H1 (cell line): ENCODE data around the gene TBC1D2B. TPM values are rescaled to one million over a fixed set of nuclear protein-coding genes. Genes with fewer than 3 reads are reported as not detected.
A peak's percentile ranks its signal among the peaks of the same experiment; 100 is the strongest.

Experiments
- CTCF ChIA-PET: fragments of 300-600 bp; sonication (Branson Sonifier 250); formaldehyde crosslinking; loops from one replicate; lab custom pipeline; 2021; ENCODE audit not compliant: partially characterized antibody; lab: Charles Lee
- POLR2A ChIA-PET: fragments of 300-600 bp; sonication (Branson Sonifier 250); formaldehyde crosslinking; loops from one replicate; lab custom pipeline; 2021; ENCODE audit warnings: inconsistent platforms; ENCODE audit not compliant: partially characterized antibody; lab: Charles Lee
- DNase-seq, 2 experiments: peaks; one replicate each; pipeline versions ENCODE4 v3.0.0 to v3.0.0-alpha.2; 2010 to 2022; ENCODE audit warnings: low spot score in 2 of 2, low read depth in 1 of 2, mixed read lengths in 1 of 2
- FAIRE-seq: peaks from 2 replicates; lab custom pipeline; 2011; peaks lifted over from hg19 to GRCh38; lab: Jason Lieb, UNC
- H2AFZ ChIP-seq: 2 replicates; pipeline ENCODE4 v1.8.1; 2012; ENCODE audit warnings: low read length, inconsistent platforms
- H2AK5ac ChIP-seq: 2 replicates; pipeline ENCODE4 v1.6.1; 2013; ENCODE audit warnings: low read depth, low read length
- H2BK120ac ChIP-seq: replicated peaks from 2 replicates; pipeline ENCODE3; 2013; ENCODE audit warnings: low read depth, low read length, inconsistent platforms
- H2BK12ac ChIP-seq: 2 replicates; pipeline ENCODE4 v1.6.1; 2013; ENCODE audit warnings: low read depth, low read length
- H2BK15ac ChIP-seq: 2 replicates; pipeline ENCODE4 v1.6.1; 2013; ENCODE audit warnings: low read length
- H2BK20ac ChIP-seq: 2 replicates; pipeline ENCODE4 v1.6.1; 2013; ENCODE audit warnings: low read length
- H2BK5ac ChIP-seq: 2 replicates; pipeline ENCODE4 v1.6.1; 2013; ENCODE audit warnings: low read depth, low read length
- H3K14ac ChIP-seq: 2 replicates; pipeline ENCODE4 v1.6.1; 2013; ENCODE audit warnings: inconsistent platforms; ENCODE audit not compliant: insufficient read length
- H3K18ac ChIP-seq: 2 replicates; pipeline ENCODE4 v1.6.1; 2013; ENCODE audit warnings: low read length; ENCODE audit errors: extremely low read depth
- H3K23ac ChIP-seq: 2 replicates; pipeline ENCODE4 v1.6.1; 2013; ENCODE audit warnings: inconsistent platforms; ENCODE audit not compliant: insufficient read length
- H3K23me2 ChIP-seq: 2 replicates; pipeline ENCODE4 v1.6.1; 2013; ENCODE audit warnings: low read depth, low read length
- H3K27ac ChIP-seq: 2 replicates; pipeline ENCODE4 v1.6.1; 2011; ENCODE audit warnings: low read depth, low read length, inconsistent platforms
- H3K27me3 ChIP-seq, 4 experiments: replicated peaks in 1 of 4; 1 replicate in 1 of 4; 2 replicates in 3 of 4; pipeline versions ENCODE4 v1.6.1 to v1.8.1; 2011 to 2013; ENCODE audit warnings: low read length in 3 of 4, mild to moderate bottlenecking in 3 of 4, inconsistent platforms in 2 of 4, mixed read lengths in 2 of 4, moderate library complexity in 1 of 4; ENCODE audit not compliant: control insufficient read depth in 3 of 4, insufficient read depth in 3 of 4; ENCODE audit errors: extremely low read depth in 1 of 4
- H3K36me3 ChIP-seq, 4 experiments: 2 replicates each; pipeline versions ENCODE4 v1.6.1 to v1.8.1; 2011 to 2013; ENCODE audit warnings: mild to moderate bottlenecking in 4 of 4, low read length in 3 of 4, moderate library complexity in 2 of 4, control low read depth in 1 of 4, inconsistent platforms in 1 of 4; ENCODE audit not compliant: insufficient read depth in 4 of 4, control insufficient read depth in 2 of 4
- H3K4ac ChIP-seq: replicated peaks from 2 replicates; pipeline ENCODE3; 2013; ENCODE audit warnings: low read length, low read depth, mixed read lengths, inconsistent platforms; ENCODE audit not compliant: insufficient read length
- H3K4me1 ChIP-seq, 4 experiments: replicated peaks in 1 of 4; 1 replicate in 1 of 4; 2 replicates in 3 of 4; pipeline versions ENCODE4 v1.6.1 to v1.8.1; 2011 to 2013; ENCODE audit warnings: low read length in 3 of 4, inconsistent platforms in 2 of 4, mixed read lengths in 1 of 4; ENCODE audit not compliant: insufficient read depth in 4 of 4, control insufficient read depth in 3 of 4
- H3K4me2 ChIP-seq, 2 experiments: 2 replicates each; pipeline versions ENCODE4 v1.6.1 to v1.8.1; 2011 to 2013; ENCODE audit warnings: low read depth in 2 of 2, low read length in 2 of 2, control low read depth in 1 of 2, inconsistent platforms in 1 of 2, mild to moderate bottlenecking in 1 of 2; ENCODE audit not compliant: insufficient read depth in 1 of 2
- H3K4me3 ChIP-seq, 4 experiments: fragments of 200-600, 300-600 bp in 1 of 4; sonication (generic), shearing (Covaris generic), sonication (Bioruptor Twin) in 1 of 4; 2 replicates each; pipeline versions ENCODE4 v1.5.1 to v1.8.1; 2011 to 2016; ENCODE audit warnings: low read length in 4 of 4, low read depth in 3 of 4, control low read depth in 2 of 4, inconsistent platforms in 2 of 4, mild to moderate bottlenecking in 2 of 4, mixed read lengths in 1 of 4, moderate library complexity in 1 of 4; ENCODE audit not compliant: insufficient read depth in 2 of 4; ENCODE audit errors: extremely low read depth in 1 of 4
- H3K56ac ChIP-seq: replicated peaks from 2 replicates; pipeline ENCODE3; 2013; ENCODE audit warnings: low read depth, mild to moderate bottlenecking, mixed read lengths, low read length, inconsistent platforms; ENCODE audit not compliant: insufficient read length
- H3K79me1 ChIP-seq: 2 replicates; pipeline ENCODE4 v1.6.1; 2013; ENCODE audit warnings: low read depth, low read length, control low read depth
- H3K79me2 ChIP-seq, 2 experiments: 2 replicates each; pipeline versions ENCODE4 v1.6.1 to v1.8.1; 2012 to 2013; ENCODE audit warnings: low read length in 2 of 2, mild to moderate bottlenecking in 2 of 2, inconsistent platforms in 1 of 2; ENCODE audit not compliant: insufficient read depth in 2 of 2, control insufficient read depth in 1 of 2
- H3K9ac ChIP-seq, 4 experiments: replicated peaks in 1 of 4; 1 replicate in 1 of 4; 2 replicates in 3 of 4; pipeline versions ENCODE4 v1.6.1 to v1.8.1; 2011 to 2013; ENCODE audit warnings: low read depth in 3 of 4, low read length in 3 of 4, control low read depth in 2 of 4, mild to moderate bottlenecking in 2 of 4, moderate library complexity in 2 of 4, inconsistent platforms in 1 of 4; ENCODE audit errors: extremely low read depth in 1 of 4
- H3K9me3 ChIP-seq, 2 experiments: 2 replicates each; pipeline versions ENCODE4 v1.6.1 to v1.8.1; 2012 to 2013; ENCODE audit warnings: mild to moderate bottlenecking in 2 of 2, moderate library complexity in 2 of 2, control low read depth in 1 of 2, inconsistent platforms in 1 of 2, low read depth in 1 of 2, low read length in 1 of 2, mixed read lengths in 1 of 2; ENCODE audit not compliant: insufficient read depth in 2 of 2
- H4K20me1 ChIP-seq, 2 experiments: replicated peaks in 1 of 2; 2 replicates each; pipeline versions ENCODE3 to v1.8.1; 2011 to 2013; ENCODE audit warnings: inconsistent platforms in 2 of 2, low read length in 2 of 2, mild to moderate bottlenecking in 1 of 2; ENCODE audit not compliant: insufficient read depth in 2 of 2, control insufficient read depth in 1 of 2
- H4K5ac ChIP-seq: 2 replicates; pipeline ENCODE4 v1.6.1; 2013; ENCODE audit warnings: low read length, low read depth, mixed read lengths, inconsistent platforms; ENCODE audit not compliant: insufficient read length
- H4K8ac ChIP-seq: 2 replicates; pipeline ENCODE4 v1.8.0; 2013; ENCODE audit warnings: mild to moderate bottlenecking, moderate library complexity, low read length, inconsistent platforms; ENCODE audit not compliant: insufficient read depth; ENCODE audit errors: extremely low read depth
- H4K91ac ChIP-seq: replicated peaks from 2 replicates; pipeline ENCODE3; 2013; ENCODE audit warnings: low read length, mixed read lengths, inconsistent platforms; ENCODE audit not compliant: insufficient read length
- BCL11A ChIP-seq, 2 experiments: IDR thresholded peaks; one replicate each; pipeline ENCODE4 v1.6.1; 2011; ENCODE audit warnings: low read depth in 2 of 2, low read length in 2 of 2, mild to moderate bottlenecking in 2 of 2
- CHD2 ChIP-seq: IDR thresholded peaks from 2 replicates; pipeline ENCODE4 v1.6.1; 2012; ENCODE audit warnings: low read length, improper control_type of control experiment
- EGR1 ChIP-seq: IDR thresholded peaks from 2 replicates; pipeline ENCODE4 v1.6.1; 2011; ENCODE audit warnings: low read depth, low read length, borderline replicate concordance
- EP300 ChIP-seq, 2 experiments: IDR thresholded peaks; 1 replicate in 1 of 2; 2 replicates in 1 of 2; pipeline ENCODE4 v1.6.1; 2011 to 2012; ENCODE audit warnings: low read depth in 2 of 2, low read length in 2 of 2, mild to moderate bottlenecking in 2 of 2, borderline replicate concordance in 1 of 2, inconsistent platforms in 1 of 2, moderate library complexity in 1 of 2
- JUND ChIP-seq: IDR thresholded peaks from 2 replicates; pipeline ENCODE4 v1.6.1; 2011; ENCODE audit warnings: mild to moderate bottlenecking, improper control_type of control experiment, low read length
- POLR2A ChIP-seq, 2 experiments: IDR thresholded peaks; 1 replicate in 1 of 2; 2 replicates in 1 of 2; pipeline ENCODE4 v1.6.1; 2011; ENCODE audit warnings: low read depth in 2 of 2, low read length in 2 of 2, mild to moderate bottlenecking in 2 of 2; ENCODE audit errors: control extremely low read depth in 1 of 2
- RBBP5 ChIP-seq: IDR thresholded peaks from 2 replicates; pipeline ENCODE4 v1.7.1; 2012; ENCODE audit warnings: low read depth, mild to moderate bottlenecking, inconsistent platforms, low read length, moderate library complexity, borderline replicate concordance
- SP4 ChIP-seq: IDR thresholded peaks from 2 replicates; pipeline ENCODE4 v1.6.1; 2012; ENCODE audit warnings: low read length, inconsistent platforms
- TAF1 ChIP-seq: IDR thresholded peaks from 2 replicates; pipeline ENCODE4 v1.6.1; 2011; ENCODE audit warnings: mild to moderate bottlenecking, low read depth, low read length
- WGBS, 2 experiments: shearing (Covaris generic) in 1 of 2; methylation state at CpG; one replicate each; pipeline versions ENCODE4 v1.1.6 to v1.1.7; 2013 to 2015; ENCODE audit warnings: low lambda C conversion rate in 2 of 2, mixed read lengths in 2 of 2, inconsistent platforms in 1 of 2, low coverage in 1 of 2, missing lambda C conversion rate in 1 of 2; ENCODE audit not compliant: insufficient replicate concordance in 2 of 2, insufficient coverage in 1 of 2, insufficient read length in 1 of 2; ENCODE audit errors: extremely low coverage in 1 of 2, missing lambda C conversion rate in 1 of 2; 5-methylcytosine and 5-hydroxymethylcytosine counted together
- polyA plus RNA-seq, 7 experiments: library from polyadenylated mRNA; depleted of rRNA in 3 of 7; stranded (reverse) in 5 of 7; unstranded in 2 of 7; fragments of >200 nt in 5 of 7; fragments of 200-250 nt in 2 of 7; gene quantifications; 1 replicate in 5 of 7; 2 replicates in 1 of 7; 4 replicates in 1 of 7; pipeline versions ENCODE4 v1.2.1 to v1.2.3, GENCODE V29; 2011 to 2013; ENCODE audit warnings: missing spikeins in 2 of 7, mixed read lengths in 2 of 7
- total RNA-seq: library from RNA; stranded (reverse); fragmentation: NEBNext Ultra II Directional; extraction: Animal tissue kit (Norgen Biotek cat#: 25700); gene quantifications from 2 replicates; pipeline ENCODE4 v1.2.1, GENCODE V29; 2021
- TF ChIP-seq, protein P1 (sequence below): IDR thresholded peaks from 2 replicates; pipeline ENCODE4 v1.6.1; 2012; ENCODE audit warnings: inconsistent platforms

Gene TBC1D2B
- total and polyA plus RNA-seq, 2 of the 8 experiments (the other 6 are each of a cell fraction or from before 2014, with no cell fraction given), result 11.9 to 19.5 TPM

DNA sequence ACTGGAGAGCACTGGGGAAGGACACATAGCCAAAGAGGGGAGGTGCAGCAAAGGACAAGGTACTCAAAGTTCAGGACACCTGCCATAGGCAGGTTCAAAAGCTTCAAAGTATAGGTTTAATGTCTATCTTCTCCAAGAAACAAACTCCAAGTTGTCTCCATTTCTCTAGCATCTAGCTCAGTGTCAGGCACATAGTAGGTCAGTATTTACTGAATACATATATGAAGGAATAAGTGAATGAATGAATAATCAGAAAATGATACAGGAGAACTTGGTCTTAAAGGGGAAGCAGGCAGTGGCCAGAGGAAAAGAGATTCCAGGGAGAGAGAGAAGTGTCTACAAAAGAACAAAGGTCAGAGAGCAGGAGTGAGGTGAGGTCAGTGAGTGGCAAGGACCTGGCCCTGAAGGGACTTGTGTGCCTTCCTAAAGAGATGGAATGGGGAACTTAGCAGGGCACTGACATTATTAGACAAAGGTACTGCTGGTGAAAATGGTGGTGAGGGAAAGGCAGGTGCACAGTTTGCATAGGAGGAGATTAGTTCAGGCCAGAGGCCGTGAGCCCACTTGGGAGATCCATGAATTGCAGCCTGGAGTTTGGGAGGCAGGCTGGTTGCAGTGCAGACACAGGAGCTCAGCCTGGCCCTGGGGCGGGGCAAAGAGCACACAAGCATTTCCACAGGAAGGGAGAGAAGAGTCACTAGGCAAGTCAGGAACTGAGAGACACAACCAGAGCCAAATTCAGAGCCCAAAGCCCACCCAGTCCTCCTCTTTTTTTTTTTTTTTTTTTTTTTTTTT lies 21.4 kb downstream of the TBC1D2B start:
- Histone ChIP-seq H4K91ac (no peak overlapping the region), H2AFZ (no peak overlapping the region), H2AK5ac (no peak overlapping the region; the same call in 1 of the 2 replicates), H3K18ac (no peak overlapping the region), H3K23ac (no peak overlapping the region), H2BK120ac (no peak overlapping the region), H3K56ac (no peak overlapping the region), H3K79me1 (peaks cover 6% of the 10 kb centered on the region; the same call in 1 of the 2 replicates), H3K36me3 (no peaks in the 10 kb centered on the region; a peak in 1 of 8 replicates), H4K5ac (no peak overlapping the region), H2BK5ac (no peak overlapping the region), H3K4me2 (no peak overlapping the region), H3K14ac (no peak overlapping the region), H3K4me1 (peaks cover 0 to 8% (median 4%) of the 10 kb centered on the region in 4 experiments; a peak in 6 of 7 replicates), H2BK20ac (no peak overlapping the region), H3K4ac (no peak overlapping the region), H2BK15ac (no peak overlapping the region), H3K9ac (no peak overlapping the region; a peak in 1 of 7 replicates), H4K8ac (peak overlapping the region; percentile 16; the same call in 1 of the 2 replicates), H3K9me3 (no peaks in the 10 kb centered on the region), H3K27ac (no peak overlapping the region), H3K23me2 (no peaks in the 10 kb centered on the region; the same call in 1 of the 2 replicates), H4K20me1 (peaks cover 1 to 8% of the 10 kb centered on the region in 2 experiments), H3K79me2 (peaks cover 0 to 10% of the 10 kb centered on the region in 2 experiments; a peak in 1 of 4 replicates), H2BK12ac (no peak overlapping the region), H3K4me3 (no peak overlapping the region), H3K27me3 (no peaks in the 10 kb centered on the region)
- DNase-seq (no peak), FAIRE-seq (no peak)
- 75% methylated on average over 2 of the region's 2 CpGs; no CpG with 5 or more reads in 1 of the 2 experiments for WGBS, 2 experiments
- CTCF ChIA-PET, result interaction anchor here (0.7 to 1.8 kb wide), 9 partner anchors 11 to 63 kb away, joined by 3 to 5 read pairs (median 3); no protein-coding TSS in a partner anchor
- POLR2A ChIA-PET, result interaction anchor here (0.8 to 1.2 kb wide), 2 partner anchors 10 to 15 kb away, joined by 3 read pairs; no protein-coding TSS in a partner anchor
- TF ChIP-seq SP4 (no peak), EGR1 (no peak), JUND (no peak), EP300 (IDR thresholded peaks at IDR 0.05; ENCODE audit: borderline replicate concordance in 1 of 2, low read depth in 2 of 2, low read length in 2 of 2) (no peak), RBBP5 (no peak), POLR2A (IDR thresholded peaks at IDR 0.05; ENCODE audit: control extremely low read depth in 1 of 2, low read depth in 2 of 2, low read length in 2 of 2) (no peak), CHD2 (no peak), TAF1 (no peak), BCL11A (IDR thresholded peaks at IDR 0.05; ENCODE audit: low read depth in 2 of 2, low read length in 2 of 2) (no peak)
- TF ChIP-seq, protein P1, sequence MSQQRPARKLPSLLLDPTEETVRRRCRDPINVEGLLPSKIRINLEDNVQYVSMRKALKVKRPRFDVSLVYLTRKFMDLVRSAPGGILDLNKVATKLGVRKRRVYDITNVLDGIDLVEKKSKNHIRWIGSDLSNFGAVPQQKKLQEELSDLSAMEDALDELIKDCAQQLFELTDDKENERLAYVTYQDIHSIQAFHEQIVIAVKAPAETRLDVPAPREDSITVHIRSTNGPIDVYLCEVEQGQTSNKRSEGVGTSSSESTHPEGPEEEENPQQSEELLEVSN, result no peak
